ENCODE measurements around the gene ARVCF. TPM values are rescaled to one million over a fixed set of nuclear protein-coding genes. Genes with fewer than 3 reads are reported as not detected.

Gene ARVCF
- total RNA-seq, 1 experiment from 2014 or later, result 3.4 TPM

- DNase-seq (ENCODE audit: low read depth), result no peak
Observed at GRCh38 chr22:20054034-20054427, 37.4 kb upstream of the ARVCF start.

GRCh38 chr22:20053407-20054033 lies 36.9 kb upstream of the ARVCF start:
- DNase-seq (ENCODE audit: low read depth), result no peak

GRCh38 chr22:20052309-20053259 lies 36.0 kb upstream of the ARVCF start:
- DNase-seq (ENCODE audit: low read depth), result no peak

- DNase-seq (ENCODE audit: low read depth), result no peak
Observed at GRCh38 chr22:20051927-20052308, 35.3 kb upstream of the ARVCF start.

- no peak for DNase-seq (ENCODE audit: low read depth)
Observed at GRCh38 chr22:20046730-20047129, 30.1 kb upstream of the ARVCF start.

- DNase-seq (ENCODE audit: low read depth), result no peak
Observed at GRCh38 chr22:20044495-20045151, 28.0 kb upstream of the ARVCF start.

- DNase-seq (ENCODE audit: low read depth), result no peak
Observed at GRCh38 chr22:20043997-20044342, 27.3 kb upstream of the ARVCF start.

- DNase-seq (ENCODE audit: low read depth), result no peak
Observed at GRCh38 chr22:20043057-20043996, 26.7 kb upstream of the ARVCF start.

- DNase-seq (ENCODE audit: low read depth), result no peak
Observed at GRCh38 chr22:20040327-20041200, 23.9 kb upstream of the ARVCF start.

GRCh38 chr22:20039683-20040325 lies 23.2 kb upstream of the ARVCF start:
- no peak for DNase-seq (ENCODE audit: low read depth)

GRCh38 chr22:20038574-20038973 lies 22.0 kb upstream of the ARVCF start:
- no peak for DNase-seq (ENCODE audit: low read depth)

- DNase-seq (ENCODE audit: low read depth), result no peak
Observed at GRCh38 chr22:20037419-20037818, 20.8 kb upstream of the ARVCF start.

GRCh38 chr22:20036535-20037392 lies 20.1 kb upstream of the ARVCF start:
- no peak for DNase-seq (ENCODE audit: low read depth)

- no peak for DNase-seq (ENCODE audit: low read depth)
Observed at GRCh38 chr22:20036084-20036482, 19.5 kb upstream of the ARVCF start.

- DNase-seq (ENCODE audit: low read depth), result no peak
Observed at GRCh38 chr22:20035375-20036083, 18.9 kb upstream of the ARVCF start.

GRCh38 chr22:20034143-20034542 lies 17.5 kb upstream of the ARVCF start:
- DNase-seq (ENCODE audit: low read depth), result no peak

- no peak for DNase-seq (ENCODE audit: low read depth)
Observed at GRCh38 chr22:20033045-20033706, 16.6 kb upstream of the ARVCF start.
